HEK293 (cell line): Measurements from ENCODE around the gene FILIP1L.
A peak's percentile ranks its signal among the peaks of the same experiment; 100 is the strongest.

Experiments
- BCL6B ChIP-seq: fragments of 450-650 bp; formaldehyde crosslinking; IDR thresholded peaks from 2 replicates; pipeline ENCODE4 v1.5.1; 2017; ENCODE audit warnings: missing biosample characterization, missing genetic modification characterization
- FEZF1 ChIP-seq: fragments of 450-650 bp; formaldehyde crosslinking; IDR thresholded peaks from 2 replicates; pipeline ENCODE4 v1.5.1; 2016; ENCODE audit warnings: missing biosample characterization, missing genetic modification characterization
- GLI2 ChIP-seq: fragments of 450-650 bp; formaldehyde crosslinking; IDR thresholded peaks from 2 replicates; pipeline ENCODE4; 2017; ENCODE audit warnings: missing biosample characterization, missing genetic modification characterization, low read depth, borderline replicate concordance
- GLIS1 ChIP-seq: fragments of 450-650 bp; formaldehyde crosslinking; IDR thresholded peaks from 2 replicates; pipeline ENCODE4 v1.5.1; 2016; ENCODE audit warnings: missing biosample characterization, missing genetic modification characterization
- OSR2 ChIP-seq: fragments of 450-650 bp; formaldehyde crosslinking; IDR thresholded peaks from 2 replicates; pipeline ENCODE4 v1.5.1; 2016; ENCODE audit warnings: missing biosample characterization, missing genetic modification characterization
- RBAK ChIP-seq: fragments of 450-650 bp; formaldehyde crosslinking; IDR thresholded peaks from 2 replicates; pipeline ENCODE4 v1.5.1; 2016; ENCODE audit warnings: missing biosample characterization, missing genetic modification characterization
- REPIN1 ChIP-seq: fragments of 450-650 bp; formaldehyde crosslinking; IDR thresholded peaks from 2 replicates; pipeline ENCODE4 v1.5.1; 2017; ENCODE audit warnings: missing biosample characterization, missing genetic modification characterization, low read depth
- SCRT2 ChIP-seq: fragments of 450-650 bp; formaldehyde crosslinking; IDR thresholded peaks from 2 replicates; pipeline ENCODE4 v1.5.1; 2016; ENCODE audit warnings: missing biosample characterization, missing genetic modification characterization
- ZBTB1 ChIP-seq: fragments of 450-650 bp; formaldehyde crosslinking; IDR thresholded peaks from 2 replicates; pipeline ENCODE4 v1.5.1; 2016; ENCODE audit warnings: missing biosample characterization, missing genetic modification characterization
- ZBTB49 ChIP-seq: fragments of 450-650 bp; formaldehyde crosslinking; IDR thresholded peaks from 2 replicates; pipeline ENCODE4 v1.5.1; 2016; ENCODE audit warnings: missing biosample characterization, missing genetic modification characterization, low read depth
- ZFP37 ChIP-seq: fragments of 450-650 bp; formaldehyde crosslinking; IDR thresholded peaks from 2 replicates; pipeline ENCODE4 v1.5.1; 2016; ENCODE audit warnings: missing biosample characterization, missing genetic modification characterization
- ZNF114 ChIP-seq: fragments of 450-650 bp; formaldehyde crosslinking; IDR thresholded peaks from 2 replicates; pipeline ENCODE4 v1.5.0; 2017; ENCODE audit warnings: missing biosample characterization, missing genetic modification characterization
- ZNF138 ChIP-seq: fragments of 450-650 bp; formaldehyde crosslinking; IDR thresholded peaks from 2 replicates; pipeline ENCODE4 v1.5.1; 2016; ENCODE audit warnings: missing biosample characterization, missing genetic modification characterization, borderline replicate concordance
- ZNF18 ChIP-seq: fragments of 450-650 bp; formaldehyde crosslinking; IDR thresholded peaks from 2 replicates; pipeline ENCODE4 v1.5.1; 2016; ENCODE audit warnings: missing biosample characterization, missing genetic modification characterization
- ZNF2 ChIP-seq: fragments of 450-650 bp; formaldehyde crosslinking; IDR thresholded peaks from 2 replicates; pipeline ENCODE4 v1.5.1; 2016; ENCODE audit warnings: missing biosample characterization, missing genetic modification characterization
- ZNF221 ChIP-seq: fragments of 450-650 bp; formaldehyde crosslinking; IDR thresholded peaks from 2 replicates; pipeline ENCODE4 v1.5.1; 2017; ENCODE audit warnings: missing biosample characterization, missing genetic modification characterization, borderline replicate concordance
- ZNF248 ChIP-seq: fragments of 450-650 bp; formaldehyde crosslinking; IDR thresholded peaks from 2 replicates; pipeline ENCODE4 v1.5.1; 2017; ENCODE audit warnings: missing biosample characterization, missing genetic modification characterization
- ZNF292 ChIP-seq: fragments of 450-650 bp; formaldehyde crosslinking; IDR thresholded peaks from 2 replicates; pipeline ENCODE4 v1.5.1; 2016; ENCODE audit warnings: low read depth, missing biosample characterization, missing genetic modification characterization, borderline replicate concordance
- ZNF335 ChIP-seq: fragments of 450-650 bp; formaldehyde crosslinking; conservative IDR thresholded peaks from 2 replicates; pipeline ENCODE4 v1.5.1; 2016; ENCODE audit warnings: missing biosample characterization, missing genetic modification characterization
- ZNF488 ChIP-seq: fragments of 450-650 bp; formaldehyde crosslinking; IDR thresholded peaks from 2 replicates; pipeline ENCODE4 v1.5.1; 2016; ENCODE audit warnings: missing biosample characterization, missing genetic modification characterization
- ZNF518A ChIP-seq: fragments of 450-650 bp; formaldehyde crosslinking; conservative IDR thresholded peaks from 2 replicates; pipeline ENCODE4 v1.5.1; 2016; ENCODE audit warnings: low read depth, missing biosample characterization, missing genetic modification characterization
- ZNF521 ChIP-seq: fragments of 450-650 bp; formaldehyde crosslinking; IDR thresholded peaks from 2 replicates; pipeline ENCODE4 v1.5.1; 2017; ENCODE audit warnings: missing biosample characterization, mild to moderate bottlenecking, missing genetic modification characterization
- ZNF548 ChIP-seq: fragments of 450-650 bp; formaldehyde crosslinking; IDR thresholded peaks from 2 replicates; pipeline ENCODE4 v1.5.1; 2016; ENCODE audit warnings: missing biosample characterization, missing genetic modification characterization
- ZNF571 ChIP-seq: fragments of 450-650 bp; formaldehyde crosslinking; IDR thresholded peaks from 2 replicates; pipeline ENCODE4 v1.5.0; 2017; ENCODE audit warnings: missing biosample characterization, missing genetic modification characterization
- ZNF645 ChIP-seq: fragments of 450-650 bp; formaldehyde crosslinking; IDR thresholded peaks from 2 replicates; pipeline ENCODE4; 2016; ENCODE audit warnings: missing biosample characterization, missing genetic modification characterization
- ZNF777 ChIP-seq: fragments of 450-650 bp; formaldehyde crosslinking; IDR thresholded peaks from 2 replicates; pipeline ENCODE4 v1.5.1; 2017; ENCODE audit warnings: missing biosample characterization, missing genetic modification characterization, borderline replicate concordance
- ZNF785 ChIP-seq: fragments of 450-650 bp; formaldehyde crosslinking; IDR thresholded peaks from 2 replicates; pipeline ENCODE4 v1.5.1; 2016; ENCODE audit warnings: missing biosample characterization, missing genetic modification characterization

The FILIP1L gene

GRCh38 chr3:99920481-99921376 lies 193.6 kb downstream of the FILIP1L start (continued):
- TF ChIP-seq ZNF571 (tag by site-specific recombination) = no peak
- TF ChIP-seq ZBTB1 (tag by site-specific recombination) = no peak
- peak; percentile 22; the same call in 1 of the 2 replicates for TF ChIP-seq GLIS1 (tag by site-specific recombination)
- no peak for TF ChIP-seq ZNF548 (tag by site-specific recombination)
- peak; percentile 68; the same call in 1 of the 2 replicates for TF ChIP-seq SCRT2 (tag by site-specific recombination)
- TF ChIP-seq ZNF488 (tag by site-specific recombination) = no peak
- TF ChIP-seq ZNF248 (tag by site-specific recombination) = no peak
- no peak for TF ChIP-seq ZNF18
- no peak for TF ChIP-seq ZNF114 (tag by site-specific recombination)
- TF ChIP-seq FEZF1 (tag by site-specific recombination) = peak; percentile 61
- TF ChIP-seq ZNF777 (tag by site-specific recombination) = no peak
- TF ChIP-seq RBAK (tag by site-specific recombination) = no peak
- no peak for TF ChIP-seq ZNF221 (tag by site-specific recombination)
- TF ChIP-seq ZNF518A (tag by site-specific recombination) = no peak
- TF ChIP-seq GLI2 (tag by site-specific recombination) = no peak
- no peak for TF ChIP-seq REPIN1 (tag by site-specific recombination)
- no peak for TF ChIP-seq ZFP37 (tag by site-specific recombination)
- no peak for TF ChIP-seq ZNF292 (tag by site-specific recombination)
- TF ChIP-seq ZNF335 (tag by site-specific recombination) = no peak
- TF ChIP-seq ZBTB49 (tag by site-specific recombination) = no peak
- TF ChIP-seq OSR2 (tag by site-specific recombination) = peak; percentile 48; the same call in 1 of the 2 replicates
- TF ChIP-seq ZNF2 (tag by site-specific recombination) = 0 out of 2 replicates have a peak, but pooled peaks have one; percentile 68
- no peak for TF ChIP-seq ZNF138 (tag by site-specific recombination)
- TF ChIP-seq ZNF785 (tag by site-specific recombination) = no peak
- no peak for TF ChIP-seq BCL6B
- TF ChIP-seq ZNF645 (tag by site-specific recombination) = no peak
- TF ChIP-seq ZNF521 (tag by site-specific recombination) = no peak
